Measurements from ENCODE around the gene SLMAP. TPM values are rescaled to one million over a fixed set of nuclear protein-coding genes. Genes with fewer than 3 reads are reported as not detected.

Gene SLMAP
- total and polyA plus RNA-seq, 2 donors (not counting 1 experiment from before 2014, with no cell fraction given), result 9.7 to 67.2 TPM

DNA sequence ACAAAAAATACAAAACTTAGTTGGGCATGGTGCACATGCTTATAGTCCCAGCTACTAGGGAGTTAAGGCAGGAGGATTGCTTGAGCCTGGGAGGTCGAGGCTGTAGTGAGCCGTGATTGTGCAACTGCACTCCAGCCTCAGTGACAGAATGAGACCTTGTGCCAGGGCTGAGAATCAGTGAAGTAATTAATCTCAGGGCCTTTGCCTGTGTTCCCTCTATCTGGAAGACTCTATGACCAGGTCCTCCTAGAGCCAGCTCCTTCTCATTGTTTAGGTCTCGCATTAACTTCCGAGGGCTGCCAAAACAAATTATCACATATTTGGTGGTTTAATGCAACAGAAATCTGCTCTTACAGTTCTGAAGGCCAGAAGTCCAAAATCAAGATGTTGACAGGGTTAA, 210.7 kb downstream of the SLMAP start:
- TF ChIP-seq, protein P1, sequence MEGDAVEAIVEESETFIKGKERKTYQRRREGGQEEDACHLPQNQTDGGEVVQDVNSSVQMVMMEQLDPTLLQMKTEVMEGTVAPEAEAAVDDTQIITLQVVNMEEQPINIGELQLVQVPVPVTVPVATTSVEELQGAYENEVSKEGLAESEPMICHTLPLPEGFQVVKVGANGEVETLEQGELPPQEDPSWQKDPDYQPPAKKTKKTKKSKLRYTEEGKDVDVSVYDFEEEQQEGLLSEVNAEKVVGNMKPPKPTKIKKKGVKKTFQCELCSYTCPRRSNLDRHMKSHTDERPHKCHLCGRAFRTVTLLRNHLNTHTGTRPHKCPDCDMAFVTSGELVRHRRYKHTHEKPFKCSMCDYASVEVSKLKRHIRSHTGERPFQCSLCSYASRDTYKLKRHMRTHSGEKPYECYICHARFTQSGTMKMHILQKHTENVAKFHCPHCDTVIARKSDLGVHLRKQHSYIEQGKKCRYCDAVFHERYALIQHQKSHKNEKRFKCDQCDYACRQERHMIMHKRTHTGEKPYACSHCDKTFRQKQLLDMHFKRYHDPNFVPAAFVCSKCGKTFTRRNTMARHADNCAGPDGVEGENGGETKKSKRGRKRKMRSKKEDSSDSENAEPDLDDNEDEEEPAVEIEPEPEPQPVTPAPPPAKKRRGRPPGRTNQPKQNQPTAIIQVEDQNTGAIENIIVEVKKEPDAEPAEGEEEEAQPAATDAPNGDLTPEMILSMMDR (IDR thresholded peaks at IDR 0.05), result no peak
- TF ChIP-seq EZH2 (IDR thresholded peaks at IDR 0.05; ENCODE audit: borderline replicate concordance, insufficient read depth, low read depth, low read length, poor library complexity, severe bottlenecking), result no peak
- intact Hi-C loops (cut with micrococcal nuclease), result no loop called here
- no peaks in the 10 kb centered on the region for H3K36me3 ChIP-seq (replicated peaks in 1 of 2; ENCODE audit: control extremely low read depth in 1 of 2, control insufficient read depth in 1 of 2, extremely low read depth in 1 of 2, insufficient read depth in 2 of 2, low read length in 1 of 2)
- H3K27ac ChIP-seq (ENCODE audit: low read length in 2 of 2), result no peak overlapping the region
- no peak overlapping the region for H3K4me3 ChIP-seq (ENCODE audit: control extremely low read depth in 1 of 5, extremely low read depth in 1 of 5, insufficient read depth in 1 of 5, low read depth in 2 of 5, low read length in 4 of 5)
- Mint-ChIP-seq H3K4me3 (no peak overlapping the region), H3K4me1 (no peaks in the 10 kb centered on the region), H3K9me3 (ENCODE audit: insufficient read depth) (no peaks in the 10 kb centered on the region), H3K27me3 (no peaks in the 10 kb centered on the region), H3K27ac (no peak overlapping the region)
- H3K9me3 ChIP-seq (ENCODE audit: control extremely low read depth in 1 of 3, control insufficient read depth in 2 of 3, insufficient read depth in 1 of 3, low read length in 2 of 3), result no peaks in the 10 kb centered on the region
- H3K79me2 ChIP-seq (ENCODE audit: control insufficient read depth, insufficient read depth, low read length), result no peaks in the 10 kb centered on the region
- POLR2A ChIA-PET, result no interaction called here
- CTCF ChIA-PET, result no interaction called here
- no peaks in the 10 kb centered on the region for H4K20me1 ChIP-seq (ENCODE audit: control insufficient read depth, insufficient read depth, low read length, poor library complexity, severe bottlenecking)
- no peak for DNase-seq
- H3K9ac ChIP-seq (ENCODE audit: low read length), result no peak overlapping the region
- ATAC-seq (ENCODE audit: low read depth), result no peak
- 97% methylated on average over 2 of the region's 4 CpGs for WGBS (ENCODE audit: insufficient coverage)
- no peak overlapping the region for H2AFZ ChIP-seq (ENCODE audit: insufficient read depth, low read depth, low read length, poor library complexity, severe bottlenecking)
- no peaks in the 10 kb centered on the region for H3K27me3 ChIP-seq (replicated peaks in 1 of 4; ENCODE audit: control extremely low read depth in 1 of 4, control insufficient read depth in 3 of 4, insufficient read depth in 4 of 4, low read length in 3 of 4)
- no peak overlapping the region for H3K4me2 ChIP-seq (replicated peaks; ENCODE audit: low read depth, low read length, poor library complexity, severe bottlenecking)
- no peaks in the 10 kb centered on the region for H3K4me1 ChIP-seq (ENCODE audit: control insufficient read depth in 2 of 2, insufficient read depth in 2 of 2, low read length in 2 of 2)

DNA sequence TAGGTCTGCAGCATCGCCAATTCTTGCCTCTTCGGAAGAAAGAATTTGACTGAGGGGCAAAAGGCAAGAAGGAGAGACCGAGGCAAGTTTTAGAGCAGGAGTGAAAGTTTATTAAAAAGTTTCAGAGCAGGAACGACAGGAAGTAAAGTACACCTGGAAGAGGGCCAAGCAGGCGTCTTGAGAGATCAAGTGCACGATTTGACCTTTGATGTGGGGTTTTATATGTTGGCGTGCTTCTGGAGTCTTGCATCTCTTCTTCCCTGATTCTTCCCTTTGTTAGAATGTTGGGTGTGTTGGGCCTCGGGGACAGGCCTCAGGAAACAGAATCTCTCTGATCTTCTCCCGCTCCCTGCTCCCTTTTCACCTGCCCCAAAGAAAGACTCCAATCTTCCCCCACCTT, 211.5 kb downstream of the SLMAP start:
- H2AFZ ChIP-seq (ENCODE audit: insufficient read depth, low read depth, low read length, poor library complexity, severe bottlenecking), result no peak overlapping the region
- H3K27me3 ChIP-seq (replicated peaks in 1 of 4; ENCODE audit: control extremely low read depth in 1 of 4, control insufficient read depth in 3 of 4, insufficient read depth in 4 of 4, low read length in 3 of 4), result no peaks in the 10 kb centered on the region
- H3K27me3 Mint-ChIP-seq, result no peaks in the 10 kb centered on the region
- intact Hi-C loops (cut with micrococcal nuclease), result no loop called here
- no peaks in the 10 kb centered on the region for H3K4me1 Mint-ChIP-seq
- no peaks in the 10 kb centered on the region for H3K79me2 ChIP-seq (ENCODE audit: control insufficient read depth, insufficient read depth, low read length)
- no peak for DNase-seq
- H3K9me3 ChIP-seq (ENCODE audit: control extremely low read depth in 1 of 3, control insufficient read depth in 2 of 3, insufficient read depth in 1 of 3, low read length in 2 of 3), result no peaks in the 10 kb centered on the region
- TF ChIP-seq EZH2 (IDR thresholded peaks at IDR 0.05; ENCODE audit: borderline replicate concordance, insufficient read depth, low read depth, low read length, poor library complexity, severe bottlenecking), result no peak
- TF ChIP-seq, protein P1 (IDR thresholded peaks at IDR 0.05), result no peak
- H3K9me3 Mint-ChIP-seq (ENCODE audit: insufficient read depth), result no peaks in the 10 kb centered on the region
- H3K4me3 Mint-ChIP-seq, result no peak overlapping the region
- POLR2A ChIA-PET, result no interaction called here
- no peak overlapping the region for H3K27ac Mint-ChIP-seq
- 55% methylated on average over 8 of the region's 9 CpGs for WGBS (ENCODE audit: insufficient coverage)
- no peak overlapping the region for H3K27ac ChIP-seq (ENCODE audit: low read length in 2 of 2)
- no peaks in the 10 kb centered on the region for H3K4me1 ChIP-seq (ENCODE audit: control insufficient read depth in 2 of 2, insufficient read depth in 2 of 2, low read length in 2 of 2)
- CTCF ChIA-PET, result no interaction called here
- no peak for ATAC-seq (ENCODE audit: low read depth)
- no peak overlapping the region for H3K9ac ChIP-seq (ENCODE audit: low read length)
- no peak overlapping the region for H3K4me2 ChIP-seq (replicated peaks; ENCODE audit: low read depth, low read length, poor library complexity, severe bottlenecking)
- H4K20me1 ChIP-seq (ENCODE audit: control insufficient read depth, insufficient read depth, low read length, poor library complexity, severe bottlenecking), result no peaks in the 10 kb centered on the region
- no peak overlapping the region for H3K4me3 ChIP-seq (ENCODE audit: control extremely low read depth in 1 of 5, extremely low read depth in 1 of 5, insufficient read depth in 1 of 5, low read depth in 2 of 5, low read length in 4 of 5)
- no peaks in the 10 kb centered on the region for H3K36me3 ChIP-seq (replicated peaks in 1 of 2; ENCODE audit: control extremely low read depth in 1 of 2, control insufficient read depth in 1 of 2, extremely low read depth in 1 of 2, insufficient read depth in 2 of 2, low read length in 1 of 2)

All from B cell (primary cell).